ENCODE measurements around the gene TRIM37. TPM values are rescaled to one million over a fixed set of nuclear protein-coding genes. Genes with fewer than 3 reads are reported as not detected.

TRIM37 gene
- total and polyA plus RNA-seq, 4 donors: 5.4 to 12.9 (median 8.1) TPM

GRCh38 chr17:58976541-58976940 is 130.1 kb downstream of the TRIM37 start:
- Histone ChIP-seq H3K4me1 (ENCODE audit: control insufficient read depth in 4 of 4, insufficient read depth in 4 of 4, low read length in 3 of 4) (no peaks in the 10 kb centered on the region), H3K9me3 (ENCODE audit: control insufficient read depth in 4 of 4, low read length in 3 of 4) (no peaks in the 10 kb centered on the region), H3K4me3 (ENCODE audit: low read depth in 1 of 3, low read length in 3 of 3) (no peak overlapping the region), H3K9ac (ENCODE audit: low read depth in 1 of 2, low read length in 2 of 2) (no peak overlapping the region), H3K27me3 (ENCODE audit: control insufficient read depth in 4 of 4, insufficient read depth in 4 of 4, low read length in 3 of 4) (no peaks in the 10 kb centered on the region), H3K27ac (ENCODE audit: low read depth in 1 of 2, low read length in 2 of 2) (no peak overlapping the region), H3K36me3 (ENCODE audit: control insufficient read depth in 4 of 4, insufficient read depth in 3 of 4, low read depth in 1 of 4, low read length in 3 of 4) (no peaks in the 10 kb centered on the region)
- DNase-seq (ENCODE audit: low spot score): no peak
- TF ChIP-seq RAD21 (IDR thresholded peaks at IDR 0.05) (no peak), FOXA1 (IDR thresholded peaks at IDR 0.05) (no peak), GABPA (IDR thresholded peaks at IDR 0.05 in 1 of 2, conservative IDR thresholded peaks at IDR 0.05 in 1 of 2) (no peak), HNF4A (conservative IDR thresholded peaks at IDR 0.05) (no peak), ATF3 (IDR thresholded peaks at IDR 0.05) (no peak), MAX (IDR thresholded peaks at IDR 0.05) (no peak), RXRA (IDR thresholded peaks at IDR 0.05) (no peak), TAF1 (conservative IDR thresholded peaks at IDR 0.05) (no peak), ZBTB33 (IDR thresholded peaks at IDR 0.05) (no peak), JUND (IDR thresholded peaks at IDR 0.05) (no peak), EGR1 (IDR thresholded peaks at IDR 0.05; ENCODE audit: low read depth in 2 of 2) (no peak), CTCF (IDR thresholded peaks at IDR 0.05; ENCODE audit: low read depth, low read length, missing input control) (no peak), REST (IDR thresholded peaks at IDR 0.05) (no peak), YY1 (IDR thresholded peaks at IDR 0.05) (no peak), SP1 (IDR thresholded peaks at IDR 0.05) (no peak), NR2F2 (IDR thresholded peaks at IDR 0.05) (no peak), FOXA2 (IDR thresholded peaks at IDR 0.05) (no peak), HNF4G (IDR thresholded peaks at IDR 0.05) (no peak)
- 97% methylated on average over 3 of the region's 3 CpGs for whole genome bisulfite sequencing

All from liver (tissue), 9 donors.